GM12874 (cell line): ENCODE data around the gene NOL8.

ENCODE experiments used
- TF ChIP-seq, protein P1 (sequence below): IDR thresholded peaks from 2 replicates; pipeline ENCODE4 v1.5.1; 2011; ENCODE audit warnings: low read depth, mild to moderate bottlenecking, control low read depth, low read length, moderate library complexity; ENCODE audit not compliant: insufficient read depth

The NOL8 gene

GRCh38 chr9:92349771-92350739, 24.9 kb upstream of the NOL8 start:
- TF ChIP-seq, protein P1, sequence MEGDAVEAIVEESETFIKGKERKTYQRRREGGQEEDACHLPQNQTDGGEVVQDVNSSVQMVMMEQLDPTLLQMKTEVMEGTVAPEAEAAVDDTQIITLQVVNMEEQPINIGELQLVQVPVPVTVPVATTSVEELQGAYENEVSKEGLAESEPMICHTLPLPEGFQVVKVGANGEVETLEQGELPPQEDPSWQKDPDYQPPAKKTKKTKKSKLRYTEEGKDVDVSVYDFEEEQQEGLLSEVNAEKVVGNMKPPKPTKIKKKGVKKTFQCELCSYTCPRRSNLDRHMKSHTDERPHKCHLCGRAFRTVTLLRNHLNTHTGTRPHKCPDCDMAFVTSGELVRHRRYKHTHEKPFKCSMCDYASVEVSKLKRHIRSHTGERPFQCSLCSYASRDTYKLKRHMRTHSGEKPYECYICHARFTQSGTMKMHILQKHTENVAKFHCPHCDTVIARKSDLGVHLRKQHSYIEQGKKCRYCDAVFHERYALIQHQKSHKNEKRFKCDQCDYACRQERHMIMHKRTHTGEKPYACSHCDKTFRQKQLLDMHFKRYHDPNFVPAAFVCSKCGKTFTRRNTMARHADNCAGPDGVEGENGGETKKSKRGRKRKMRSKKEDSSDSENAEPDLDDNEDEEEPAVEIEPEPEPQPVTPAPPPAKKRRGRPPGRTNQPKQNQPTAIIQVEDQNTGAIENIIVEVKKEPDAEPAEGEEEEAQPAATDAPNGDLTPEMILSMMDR = no peak

GRCh38 chr9:92345582-92345981, 20.4 kb upstream of the NOL8 start:
- TF ChIP-seq, protein P1 = no peak

DNA sequence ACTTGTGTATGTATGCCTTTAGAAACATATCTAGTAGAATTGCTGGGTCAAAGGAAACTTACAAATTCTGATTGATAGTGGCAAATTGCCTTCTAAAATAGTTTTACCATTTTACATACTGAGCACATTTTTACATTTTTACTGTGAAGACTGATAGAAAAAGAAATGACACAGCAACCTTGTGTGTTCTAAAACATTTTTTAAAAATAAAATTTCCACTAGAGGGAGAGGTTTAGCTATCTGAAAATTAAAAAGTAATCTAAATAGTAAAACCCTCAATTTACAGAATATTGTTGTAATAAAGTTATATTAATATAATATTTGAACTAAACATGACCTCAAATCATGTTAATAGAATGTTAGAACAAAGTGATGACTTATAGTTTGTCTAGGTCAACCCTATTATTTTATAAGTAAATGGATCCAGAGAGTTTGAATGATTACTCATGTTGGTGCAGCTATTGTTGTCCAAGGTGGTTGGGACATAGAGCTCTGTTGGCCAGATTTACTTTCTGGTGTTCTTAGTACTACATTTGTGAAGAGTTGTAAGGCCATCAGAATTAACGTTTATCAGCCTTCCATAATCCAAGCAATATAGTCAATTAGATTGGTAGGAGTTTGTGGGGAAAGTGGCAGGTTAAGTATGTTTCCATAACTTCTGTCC, 17.8 kb upstream of the NOL8 start:
- TF ChIP-seq, protein P1 = no peak

DNA sequence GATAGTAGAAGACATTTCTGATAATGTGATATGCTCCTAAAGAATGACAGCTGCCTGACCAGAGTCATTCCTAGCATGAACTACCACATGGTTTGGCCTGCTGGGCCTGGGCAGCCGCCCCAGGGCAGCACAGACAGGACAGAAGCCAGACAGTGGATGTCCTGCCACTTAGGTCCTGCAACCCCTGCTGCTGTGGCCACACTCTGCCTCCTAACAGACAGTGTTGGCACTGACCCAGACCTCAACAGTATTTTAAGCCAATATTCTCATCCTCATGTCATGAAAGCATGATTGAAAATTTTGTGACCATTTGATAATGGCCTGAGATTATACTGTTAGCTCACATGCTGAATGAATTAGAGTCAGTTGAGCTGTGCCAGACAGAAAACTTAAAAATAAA, 16.4 kb upstream of the NOL8 start:
- TF ChIP-seq, protein P1 = no peak

GRCh38 chr9:92333282-92333634, 8.1 kb upstream of the NOL8 start:
- TF ChIP-seq, protein P1 = no peak

DNA sequence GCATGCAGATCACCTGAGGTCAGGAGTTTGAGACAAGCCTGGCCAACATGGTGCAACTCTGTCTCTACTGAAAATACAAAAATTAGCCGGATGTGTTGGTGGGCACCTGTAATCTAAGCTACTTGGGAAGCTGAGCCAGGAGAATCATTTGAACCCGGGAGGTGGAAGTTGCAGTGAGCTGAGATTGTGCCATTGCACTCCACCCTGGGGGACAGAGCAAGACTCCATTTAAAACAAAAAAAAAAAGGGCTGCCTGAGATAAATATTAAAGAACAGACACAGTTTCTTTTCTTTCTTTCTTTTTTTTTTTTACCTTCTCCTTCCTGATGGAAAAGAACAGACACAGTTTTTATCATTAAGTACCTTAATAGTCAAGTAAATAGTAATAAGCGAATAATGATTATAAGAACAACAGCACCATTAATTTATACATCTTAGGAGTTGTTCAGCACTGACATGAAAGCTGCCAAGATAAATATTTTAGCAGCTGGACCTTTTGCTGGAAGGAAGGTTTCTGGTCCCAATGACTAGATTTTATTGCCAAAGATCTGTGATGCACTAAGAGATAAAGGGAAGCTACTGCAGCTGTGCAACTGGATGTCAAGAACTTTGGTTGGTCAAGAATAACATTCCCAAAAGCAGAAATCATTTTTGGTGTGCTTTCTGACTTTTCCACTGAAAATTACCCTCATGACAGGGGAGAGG, 7.6 kb upstream of the NOL8 start:
- TF ChIP-seq, protein P1 = no peak

DNA sequence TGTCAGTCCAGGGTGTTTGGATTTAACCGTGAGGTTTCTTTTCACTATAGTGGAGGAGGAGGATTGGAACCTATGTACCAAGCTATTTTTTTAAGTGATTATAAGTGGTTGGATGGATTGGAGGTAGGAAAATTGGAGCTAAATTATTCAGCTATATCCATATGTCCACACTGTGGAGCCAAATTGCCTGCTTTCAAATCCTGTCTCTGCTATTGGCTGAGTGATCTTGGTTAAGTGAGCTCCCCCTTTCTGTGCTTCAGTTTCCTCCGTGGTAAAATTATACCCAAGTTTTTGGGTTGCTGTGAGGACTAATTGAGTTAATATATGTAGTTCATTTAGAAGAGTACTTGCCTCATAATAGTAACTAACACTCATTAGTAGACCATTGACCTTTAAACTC, 3.1 kb upstream of the NOL8 start:
- TF ChIP-seq, protein P1 = no peak
